HG02588 (cell line): ENCODE measurements around the gene NFAT5.
A peak's percentile ranks its signal among the peaks of the same experiment; 100 is the strongest.
"Not testable (repeated sequence)": the region's sequence is repeated elsewhere in the genome, so short reads cannot be mapped to it uniquely, and the experiment has no call there.

ENCODE experiments used
- ATAC-seq: cut with Tn5 transposase; IDR thresholded peaks from one replicate; pipeline ENCODE4 v1.9.1; 2021; ENCODE audit warnings: mild to moderate bottlenecking, moderate library complexity; ENCODE audit not compliant: unreplicated experiment

The NFAT5 gene

GRCh38 chr16:69706256-69706974 lies 140.6 kb downstream of the NFAT5 start:
- no peak for ATAC-seq

- no peak for ATAC-seq
These were observed 141.2 kb downstream of the NFAT5 start for GRCh38 chr16:69706975-69707340.

GRCh38 chr16:69707920-69708683 lies 142.3 kb downstream of the NFAT5 start:
- no peak for ATAC-seq

- no peak for ATAC-seq
These were observed 143.8 kb downstream of the NFAT5 start for GRCh38 chr16:69709456-69710084.

- no peak for ATAC-seq
These were observed 145.5 kb downstream of the NFAT5 start for GRCh38 chr16:69711115-69711740.

GRCh38 chr16:69712277-69712676 lies 146.5 kb downstream of the NFAT5 start:
- no peak for ATAC-seq

- no peak for ATAC-seq
These were observed 147.3 kb downstream of the NFAT5 start for GRCh38 chr16:69712914-69713581.

- no peak for ATAC-seq
These were observed 151.3 kb downstream of the NFAT5 start for GRCh38 chr16:69717066-69717465.

GRCh38 chr16:69718111-69718764 lies 152.5 kb downstream of the NFAT5 start:
- ATAC-seq: no peak

- ATAC-seq: no peak
These were observed 155.2 kb downstream of the NFAT5 start for GRCh38 chr16:69720822-69721430.

GRCh38 chr16:69721441-69721957 lies 155.7 kb downstream of the NFAT5 start:
- ATAC-seq: no peak

- no peak for ATAC-seq
These were observed 158.7 kb downstream of the NFAT5 start for GRCh38 chr16:69724414-69724873.

- ATAC-seq: no peak
These were observed 159.3 kb downstream of the NFAT5 start for GRCh38 chr16:69724981-69725479.

- ATAC-seq: no peak
These were observed 159.9 kb downstream of the NFAT5 start for GRCh38 chr16:69725480-69726312.

GRCh38 chr16:69726313-69727060 lies 160.7 kb downstream of the NFAT5 start, which contains the start of gene NQO1:
Gene NQO1, minus strand, starts transcription at chr16:69726560. Its CDS starts 121 bp downstream, at chr16:69726439.
- peak; percentile 98 for ATAC-seq

- ATAC-seq: no peak
These were observed 162.1 kb downstream of the NFAT5 start for GRCh38 chr16:69727916-69728270.

- ATAC-seq: not testable (repeated sequence)
These were observed 163.3 kb downstream of the NFAT5 start for GRCh38 chr16:69729030-69729429.

GRCh38 chr16:69731280-69731679 lies 165.5 kb downstream of the NFAT5 start:
- not testable (repeated sequence) for ATAC-seq
